SH-SY5Y (cell line): ENCODE data around the gene DNER.

Experiments
- GATA2 ChIP-seq: IDR thresholded peaks from 2 replicates; pipeline ENCODE4 v1.6.1; 2011; ENCODE audit warnings: mild to moderate bottlenecking, low read depth, low read length
- GATA3 ChIP-seq: IDR thresholded peaks from 2 replicates; pipeline ENCODE4 v1.6.1; 2011; ENCODE audit warnings: low read depth, mild to moderate bottlenecking, low read length, moderate library complexity

The DNER gene

GRCh38 chr2:229714080-229714735, at the start of gene DNER:
Gene DNER (minus strand): TSS chr2:229714555. CDS start chr2:229714423, 132 bp downstream.
- TF ChIP-seq GATA3 (no peak), GATA2 (no peak)

GRCh38 chr2:229761663-229762062, 47.3 kb upstream of the DNER start:
- no peak for TF ChIP-seq GATA3
- TF ChIP-seq GATA2, result no peak

GRCh38 chr2:229752970-229753729, 38.8 kb upstream of the DNER start:
- TF ChIP-seq GATA3 (no peak), GATA2 (no peak)

- no peak for TF ChIP-seq GATA2
- no peak for TF ChIP-seq GATA3
Measured at GRCh38 chr2:229749779-229750178, 35.4 kb upstream of the DNER start.

GRCh38 chr2:229748950-229749349, 34.6 kb upstream of the DNER start:
- TF ChIP-seq GATA3 (no peak), GATA2 (no peak)

- no peak for TF ChIP-seq GATA2
Measured at GRCh38 chr2:229740279-229740678, 25.9 kb upstream of the DNER start.

- no peak for TF ChIP-seq GATA3
- no peak for TF ChIP-seq GATA2
Measured at GRCh38 chr2:229738024-229738625, 23.8 kb upstream of the DNER start.

GRCh38 chr2:229734410-229734809, 20.1 kb upstream of the DNER start:
- TF ChIP-seq GATA2, result no peak
- TF ChIP-seq GATA3, result no peak

- TF ChIP-seq GATA2 (no peak), GATA3 (no peak)
Measured at GRCh38 chr2:229733611-229734245, 19.4 kb upstream of the DNER start.

GRCh38 chr2:229732897-229733296, 18.5 kb upstream of the DNER start:
- TF ChIP-seq GATA2, result no peak
- no peak for TF ChIP-seq GATA3

GRCh38 chr2:229731916-229732315, 17.6 kb upstream of the DNER start:
- TF ChIP-seq GATA3, result no peak
- TF ChIP-seq GATA2, result no peak

- TF ChIP-seq GATA3 (no peak), GATA2 (no peak)
Measured at GRCh38 chr2:229731363-229731762, 17.0 kb upstream of the DNER start.

- TF ChIP-seq GATA3 (no peak), GATA2 (no peak)
Measured at GRCh38 chr2:229728370-229728769, 14.0 kb upstream of the DNER start.

GRCh38 chr2:229726643-229727042, 12.3 kb upstream of the DNER start:
- no peak for TF ChIP-seq GATA2
- TF ChIP-seq GATA3, result no peak
